LNCAP (cell line): ENCODE measurements around the gene ZSCAN22.
A peak's percentile ranks its signal among the peaks of the same experiment; 100 is the strongest.

ENCODE experiments used
- CTCF ChIP-seq: fragments of 450-650 bp; IDR thresholded peaks from 2 replicates; pipeline ENCODE4 v1.5.1; 2017; ENCODE audit warnings: mild to moderate bottlenecking

ZSCAN22 gene

GRCh38 chr19:58362272-58362994 lies 35.6 kb downstream of the ZSCAN22 start, which contains the start of gene ZNF497:
ZNF497 (minus strand) TSS chr19:58362751; CDS start chr19:58357635, 5,116 bp downstream.
- no peak for TF ChIP-seq CTCF

- TF ChIP-seq CTCF = no peak
Measured at GRCh38 chr19:58364146-58364545, 37.4 kb downstream of the ZSCAN22 start.

- TF ChIP-seq CTCF = no peak
Measured at GRCh38 chr19:58366585-58367430, 40.0 kb downstream of the ZSCAN22 start.

GRCh38 chr19:58367698-58368454 lies 41.1 kb downstream of the ZSCAN22 start:
- no peak for TF ChIP-seq CTCF

GRCh38 chr19:58368561-58369360 lies 42.0 kb downstream of the ZSCAN22 start:
- TF ChIP-seq CTCF = no peak

- 0 out of 2 replicates have a peak, but pooled peaks have one; percentile 20 for TF ChIP-seq CTCF
Measured at GRCh38 chr19:58372311-58373133, 45.7 kb downstream of the ZSCAN22 start.
